ENCODE data around the gene EXOSC2.

GRCh38 chr9:130710822-130711352, 17.3 kb downstream of the EXOSC2 start:
- no peak for TF ChIP-seq SP1 (IDR thresholded peaks at IDR 0.05)
- TF ChIP-seq BHLHE40 (IDR thresholded peaks at IDR 0.05; ENCODE audit: borderline replicate concordance) = no peak
- TF ChIP-seq SUZ12 (IDR thresholded peaks at IDR 0.05) = no peak
- no peak for TF ChIP-seq HDGF (IDR thresholded peaks at IDR 0.05; ENCODE audit: borderline replicate concordance)
- no peak for TF ChIP-seq FOXK2 (IDR thresholded peaks at IDR 0.05)
- no peak for TF ChIP-seq CTBP1 (IDR thresholded peaks at IDR 0.05; ENCODE audit: borderline replicate concordance)

Measured in HEK293T (cell line).